Right renal cortex interstitium (tissue), 3 donors: ENCODE measurements around the gene UBE2I. TPM values are rescaled to one million over a fixed set of nuclear protein-coding genes. Genes with fewer than 3 reads are reported as not detected.
A peak's percentile ranks its signal among the peaks of the same experiment; 100 is the strongest.
"Not testable (repeated sequence)": the region's sequence is repeated elsewhere in the genome, so short reads cannot be mapped to it uniquely, and the experiment has no call there.

Experiments
- DNase-seq, 3 donors: peaks; one replicate each; pipeline ENCODE4 v3.0.0-alpha.2; 2013; ENCODE audit warnings: low read depth in 3 of 3, low spot score in 2 of 3
- polyA plus RNA-seq, 3 donors: library from polyadenylated mRNA; unstranded; fragments of 120-200 nt; gene quantifications; one replicate each; pipeline ENCODE4 v1.2.1, GENCODE V29; 2013; ENCODE audit not compliant: insufficient read length in 3 of 3

UBE2I gene
- polyA plus RNA-seq, 3 donors, result 147 to 155 (median 151) TPM

GRCh38 chr16:1327619-1327947, 18.1 kb downstream of the UBE2I start:
- DNase-seq, result no peak

DNA sequence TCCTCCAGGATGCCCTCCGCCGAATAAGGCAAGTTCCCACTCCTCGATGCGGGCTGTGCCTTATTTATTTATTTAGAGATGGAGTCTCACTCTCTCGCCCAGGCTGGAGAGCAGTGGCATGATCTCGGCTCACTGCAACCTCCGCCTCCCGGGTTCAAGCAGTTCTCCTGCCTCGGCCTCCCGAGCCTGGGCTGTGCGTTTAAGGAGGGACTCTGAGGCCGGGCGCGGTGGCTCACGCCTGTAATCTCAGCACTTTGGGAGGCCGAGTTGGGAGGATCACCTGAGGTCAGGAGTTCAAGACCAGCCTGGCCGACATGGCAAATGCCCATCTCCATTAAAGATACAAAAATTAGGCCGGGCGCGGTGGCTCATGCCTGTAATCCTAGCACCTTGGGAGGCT, 18.7 kb downstream of the UBE2I start:
- DNase-seq, result not testable (repeated sequence)

- not testable (repeated sequence) for DNase-seq
Observed at GRCh38 chr16:1328961-1329360, 19.5 kb downstream of the UBE2I start.

DNA sequence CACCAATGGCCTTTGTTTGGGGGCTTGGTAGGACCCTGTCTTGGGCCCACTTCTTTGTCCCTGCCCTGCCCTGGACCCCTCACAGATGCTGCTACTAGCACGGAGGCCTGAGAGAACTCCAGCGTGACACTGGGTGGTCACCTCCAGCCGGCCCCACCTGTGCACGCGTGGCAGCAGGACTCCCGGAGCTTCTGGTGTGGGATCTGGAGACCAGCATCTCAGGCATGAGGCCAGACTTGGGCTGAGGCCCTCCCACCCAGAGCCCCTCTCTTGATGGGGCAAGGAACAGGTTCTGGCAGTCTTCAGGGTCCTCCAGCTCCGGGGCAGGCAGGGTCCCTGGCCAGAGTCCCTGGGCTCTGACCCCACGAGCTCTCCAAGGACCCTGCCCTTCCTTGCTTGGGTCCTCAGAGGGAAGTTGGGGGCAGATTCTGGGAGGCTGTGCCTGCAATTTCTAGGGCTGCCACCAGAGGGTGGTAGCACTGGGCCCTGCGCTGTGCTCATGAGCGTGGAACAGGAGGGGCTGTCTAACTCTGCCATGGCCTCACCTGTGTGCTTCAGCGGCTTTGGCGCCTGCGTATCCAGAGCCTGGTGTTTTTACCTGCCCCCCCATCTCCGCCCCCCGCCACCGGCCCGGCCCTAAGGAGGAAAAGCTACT, 21.0 kb downstream of the UBE2I start:
- DNase-seq, result no peak

DNA sequence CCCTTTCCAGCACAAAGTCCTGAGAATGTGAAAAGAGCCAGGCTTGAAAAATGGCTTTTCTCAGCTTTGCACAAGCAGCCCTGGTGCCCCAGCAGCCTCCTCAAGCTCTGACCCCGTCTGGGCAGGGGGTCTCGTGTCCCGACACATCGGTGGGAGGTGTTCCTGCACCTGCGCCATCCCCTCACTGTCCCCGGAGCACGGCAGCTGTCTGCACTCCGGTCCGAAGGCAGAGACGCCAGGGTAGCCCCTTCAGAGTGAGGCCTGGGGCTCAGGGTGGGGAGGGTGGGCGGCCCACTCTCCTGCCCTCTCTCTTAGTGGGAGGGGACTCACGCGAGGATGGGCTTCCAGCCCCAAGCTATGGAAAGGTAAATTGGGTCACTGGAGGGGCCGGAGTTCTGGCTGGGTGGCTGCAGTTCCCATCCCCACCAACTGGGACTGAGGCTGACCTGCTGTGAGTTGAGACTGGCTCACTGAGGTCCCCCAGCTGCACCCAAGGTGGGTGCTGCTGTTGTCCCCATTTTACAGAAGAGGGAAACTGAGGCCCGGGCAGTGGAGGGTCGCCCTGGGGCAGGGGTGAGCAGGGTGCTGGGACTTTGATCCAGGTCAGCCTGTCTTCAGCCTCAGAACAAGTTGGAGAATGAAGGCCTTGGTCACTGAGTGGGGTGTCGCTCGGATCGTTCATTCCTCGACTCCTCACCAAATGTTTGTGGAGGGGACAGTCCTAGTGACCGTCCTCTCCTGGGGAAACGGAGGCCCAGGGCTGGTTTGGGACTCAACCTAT, 21.7 kb downstream of the UBE2I start:
- DNase-seq, result no peak

DNA sequence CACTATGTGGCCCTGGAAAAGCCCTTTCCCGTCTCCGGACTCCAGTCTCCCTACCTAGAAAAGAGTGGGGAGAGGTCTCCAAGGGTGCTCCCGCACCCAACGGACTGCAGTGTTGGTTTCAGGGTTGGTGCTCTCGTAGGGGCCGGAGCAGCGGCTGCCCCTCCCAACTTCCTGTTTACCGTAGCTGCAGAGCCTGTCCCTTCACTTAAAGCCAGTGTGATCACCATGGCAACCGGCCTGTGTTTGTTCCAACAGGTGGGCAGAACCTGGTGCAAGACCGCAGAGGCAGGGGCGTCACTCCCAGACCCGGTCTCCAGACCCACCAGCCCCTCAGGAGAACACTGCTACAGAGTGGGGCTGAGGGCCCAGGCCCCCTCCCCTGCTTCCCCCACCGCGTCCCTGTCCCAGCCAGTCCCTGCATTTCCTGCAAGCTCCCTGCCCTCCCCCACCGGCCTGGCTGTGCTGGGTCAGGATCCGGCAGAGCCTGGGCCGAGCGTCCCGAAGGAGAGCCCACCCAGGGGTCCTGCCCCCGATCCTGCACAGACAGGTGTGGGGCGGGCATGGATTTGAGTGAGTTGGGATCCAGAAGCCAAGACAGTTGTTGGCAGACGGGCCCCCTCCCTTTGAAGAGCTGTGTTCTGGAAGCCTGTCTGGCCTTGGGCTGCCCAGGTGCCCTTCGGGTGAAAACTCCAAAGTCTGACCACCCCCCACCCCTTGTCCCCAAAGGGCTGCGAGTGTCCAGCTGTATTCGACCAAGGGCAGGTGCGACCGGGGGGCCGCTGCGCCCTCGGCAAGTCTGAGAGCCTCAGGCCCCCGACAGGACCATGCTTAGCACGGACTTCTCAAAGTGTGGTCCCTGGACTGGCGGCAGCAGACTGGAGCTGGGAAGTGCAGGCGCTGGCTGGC, 22.5 kb downstream of the UBE2I start:
- DNase-seq, result peak in 2 of 3 donors; percentile 70 to 76

- no peak for DNase-seq
Observed at GRCh38 chr16:1332618-1333148, 23.2 kb downstream of the UBE2I start.

- DNase-seq, result no peak
Observed at GRCh38 chr16:1333149-1333812, 23.8 kb downstream of the UBE2I start, which contains the start of gene BAIAP3. Gene BAIAP3, plus strand, starts transcription at chr16:1333645. Its CDS starts 4,905 bp downstream, at chr16:1338550.

GRCh38 chr16:1333854-1334700, 24.6 kb downstream of the UBE2I start:
- no peak for DNase-seq

DNA sequence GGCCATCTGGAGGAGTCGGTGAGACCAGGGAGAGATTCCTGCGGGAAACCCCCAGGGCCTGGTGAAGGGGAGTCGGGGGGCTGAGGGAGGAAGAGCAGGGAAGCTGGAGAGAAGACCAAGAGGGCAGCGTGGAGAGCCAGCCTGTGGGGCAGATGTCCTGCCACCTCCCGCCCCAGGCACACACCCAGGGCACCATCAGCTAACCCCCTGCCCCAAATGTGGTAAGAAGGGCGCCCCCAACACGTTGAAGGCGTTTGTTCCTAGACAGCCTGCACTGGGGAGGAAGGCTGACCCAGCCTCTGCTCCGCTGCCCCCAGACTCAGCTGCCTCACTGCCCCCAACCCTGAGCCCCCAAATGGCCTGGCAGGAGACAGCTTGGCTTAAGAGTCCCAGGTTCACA, 25.3 kb downstream of the UBE2I start:
- no peak for DNase-seq

DNA sequence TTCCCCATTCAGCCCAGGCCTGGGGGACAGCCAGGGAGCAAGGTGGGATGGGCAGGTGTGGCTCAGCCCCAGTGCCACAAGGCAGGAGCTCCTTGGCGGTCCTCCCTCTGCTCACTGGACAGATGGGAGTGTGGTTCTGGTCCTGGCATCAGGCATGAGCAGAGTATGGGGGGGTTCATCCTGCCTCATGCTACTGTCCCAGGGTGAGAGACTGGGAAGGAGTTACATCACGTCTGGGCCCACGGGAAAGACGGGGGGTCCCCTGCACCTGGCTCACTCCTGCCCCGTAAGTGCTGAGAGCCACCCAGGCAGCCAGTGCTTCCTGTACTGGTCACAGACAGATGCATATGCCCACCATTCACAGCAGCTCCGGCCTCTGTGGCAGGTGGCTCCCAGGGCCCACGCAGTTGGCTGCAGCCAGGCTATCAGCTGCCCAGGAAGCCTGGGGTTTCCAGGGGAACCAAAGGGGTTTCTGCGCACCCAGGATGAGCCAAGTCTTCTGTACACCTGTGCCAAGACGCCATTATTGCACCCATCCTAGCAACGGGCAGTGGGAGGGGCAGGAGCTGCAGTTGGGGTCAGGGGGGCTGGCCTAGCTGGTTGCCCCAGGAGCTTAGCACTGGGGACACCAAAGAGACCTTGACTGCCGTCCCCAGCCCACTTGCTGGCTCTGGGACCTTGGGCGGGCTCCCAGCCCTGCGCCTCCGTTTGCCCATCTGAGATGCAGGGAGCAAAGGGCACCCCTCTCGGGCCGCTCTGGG, 26.0 kb downstream of the UBE2I start:
- DNase-seq, result no peak

DNA sequence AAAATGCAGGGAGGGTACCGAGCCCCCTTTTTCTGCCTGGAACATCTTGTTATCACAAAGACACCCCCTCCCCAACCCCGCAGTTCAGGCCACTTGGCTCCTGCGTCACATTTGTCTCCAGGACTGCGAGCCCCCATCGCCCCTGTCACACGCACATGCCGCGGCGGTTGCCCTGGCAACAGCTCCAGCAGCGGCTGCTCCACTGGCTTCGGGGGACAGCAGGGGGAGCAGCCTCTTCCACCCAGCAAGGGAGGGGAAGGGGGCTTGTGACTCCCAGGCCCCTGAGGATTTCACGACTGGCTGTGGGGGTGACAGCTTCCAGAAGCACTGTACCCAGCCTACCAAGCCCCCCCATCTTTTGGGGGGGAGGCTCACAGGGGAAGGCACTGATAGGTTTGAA, 26.6 kb downstream of the UBE2I start:
- DNase-seq, result no peak

DNA sequence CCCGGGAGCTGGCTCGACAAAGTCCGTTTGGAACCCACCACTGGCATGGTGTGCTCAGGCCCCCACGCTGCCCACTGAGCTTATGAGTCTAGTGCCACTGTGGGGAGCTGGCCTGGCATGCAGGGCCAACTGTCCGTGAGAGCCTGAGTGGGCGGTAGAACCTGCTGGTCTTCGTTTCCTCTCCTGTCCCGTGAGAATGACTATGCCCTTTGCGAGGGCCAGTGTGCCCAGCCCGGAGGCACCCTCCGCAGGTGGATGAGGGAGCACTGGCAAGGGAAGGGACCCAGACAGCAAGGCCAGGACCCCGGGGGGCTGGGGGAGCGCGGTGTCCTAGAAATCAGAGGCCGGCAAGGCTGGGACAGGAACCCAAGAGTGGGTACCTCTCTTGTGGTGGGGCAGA, 27.2 kb downstream of the UBE2I start:
- DNase-seq, result no peak

GRCh38 chr16:1337486-1337885, 28.1 kb downstream of the UBE2I start:
- DNase-seq, result no peak

DNA sequence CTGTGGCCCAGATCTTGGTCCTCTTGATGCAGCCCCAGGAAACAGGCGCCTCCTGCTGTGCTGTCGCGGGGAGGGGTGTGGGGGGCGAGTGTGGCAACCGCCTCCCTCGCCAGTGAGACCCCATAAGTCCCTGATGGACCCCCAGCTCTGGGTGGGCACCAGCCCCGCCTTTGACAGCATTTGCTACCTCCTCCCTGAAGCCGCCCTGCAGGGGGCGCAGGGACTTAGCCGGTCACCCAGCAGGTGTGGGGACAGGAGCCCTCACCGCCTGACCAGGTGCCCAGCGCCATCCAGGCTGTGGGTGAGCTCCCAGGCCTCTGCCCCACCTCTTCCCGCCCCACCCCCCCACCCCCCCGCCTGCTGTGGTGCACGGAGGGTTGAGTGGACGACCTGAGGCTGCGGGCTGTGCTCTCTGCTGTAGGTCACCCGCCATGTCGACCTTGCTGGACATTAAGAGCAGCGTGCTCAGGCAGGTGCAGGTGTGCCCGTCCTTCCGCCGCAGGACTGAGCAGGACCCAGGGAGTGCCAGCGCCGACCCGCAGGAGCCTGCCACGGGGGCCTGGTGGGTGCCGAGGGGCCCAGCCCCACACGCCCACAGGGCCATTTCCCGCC, 28.8 kb downstream of the UBE2I start:
- no peak for DNase-seq

- no peak for DNase-seq
Observed at GRCh38 chr16:1338855-1339675, 29.6 kb downstream of the UBE2I start.

- DNase-seq, result no peak
Observed at GRCh38 chr16:1340730-1341494, 31.5 kb downstream of the UBE2I start.
